ENCODE measurements around the gene AUH.

The AUH gene

DNA sequence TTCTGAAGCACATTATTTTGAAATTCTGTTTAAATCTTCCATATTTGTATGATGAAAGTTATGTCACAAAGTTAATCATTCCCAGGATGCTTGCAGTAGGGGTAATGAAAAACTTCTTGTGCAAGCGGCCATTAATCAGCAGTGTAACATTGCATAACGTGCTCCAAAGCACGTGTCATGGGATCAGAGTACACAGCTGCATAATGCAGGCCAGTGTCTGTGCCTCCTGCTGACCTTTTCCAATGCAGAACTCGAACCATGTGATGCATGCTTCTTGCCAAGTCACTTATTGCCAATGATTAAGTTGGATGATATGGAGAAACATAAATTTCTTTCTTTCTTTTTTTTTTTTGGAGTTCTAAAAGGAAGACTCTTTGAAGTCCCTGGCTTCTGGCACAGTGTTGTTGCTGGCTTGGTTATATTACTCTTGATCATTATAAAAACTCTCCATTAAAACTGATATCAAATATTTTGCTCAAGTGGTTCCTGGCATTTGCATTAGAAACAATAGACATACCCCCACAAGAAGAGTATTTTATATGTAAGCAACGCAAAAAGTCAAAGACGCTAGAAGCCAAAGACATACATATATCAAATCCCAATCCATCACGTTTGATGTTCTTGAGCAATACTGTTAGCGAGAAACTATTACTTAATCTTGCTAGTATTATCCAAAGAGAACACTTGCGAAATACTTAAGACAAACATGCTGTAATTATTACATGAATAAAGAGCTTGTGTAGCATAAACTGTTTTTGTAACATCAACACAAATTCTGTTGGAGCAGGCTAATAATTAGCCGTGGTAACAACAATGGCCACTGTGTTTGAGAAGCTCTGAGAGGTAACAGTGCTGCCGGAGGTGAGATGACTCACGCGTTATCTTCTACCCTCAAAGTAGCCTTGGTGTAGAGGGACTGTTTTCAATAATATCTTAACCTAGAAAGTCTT lies 164.2 kb downstream of the AUH start:
- Histone ChIP-seq H3K4me1 (ENCODE audit: control insufficient read depth, insufficient read depth, low read length, poor library complexity, severe bottlenecking) (peaks cover 11% of the 10 kb centered on the region), H3K27ac (ENCODE audit: insufficient read depth, low read length, poor library complexity, severe bottlenecking) (no peak overlapping the region), H3K9me3 (ENCODE audit: control insufficient read depth, low read length) (no peaks in the 10 kb centered on the region), H3K27me3 (replicated peaks; ENCODE audit: control insufficient read depth, insufficient read depth, low read length, poor library complexity, severe bottlenecking) (no peaks in the 10 kb centered on the region), H3K4me3 (ENCODE audit: insufficient read depth, low read depth, low read length, poor library complexity, severe bottlenecking) (no peak overlapping the region), H3K36me3 (ENCODE audit: control insufficient read depth, insufficient read depth, low read length) (no peaks in the 10 kb centered on the region)
- DNase-seq: no peak

GRCh38 chr9:91196103-91196950 lies 165.4 kb downstream of the AUH start:
- no peak for DNase-seq
- no peak overlapping the region for H3K4me3 ChIP-seq (ENCODE audit: insufficient read depth, low read depth, low read length, poor library complexity, severe bottlenecking)
- no peak overlapping the region for H3K27ac ChIP-seq (ENCODE audit: insufficient read depth, low read length, poor library complexity, severe bottlenecking)
- no peaks in the 10 kb centered on the region for H3K36me3 ChIP-seq (ENCODE audit: control insufficient read depth, insufficient read depth, low read length)
- H3K4me1 ChIP-seq (ENCODE audit: control insufficient read depth, insufficient read depth, low read length, poor library complexity, severe bottlenecking): peaks cover 11% of the 10 kb centered on the region
- H3K27me3 ChIP-seq (replicated peaks; ENCODE audit: control insufficient read depth, insufficient read depth, low read length, poor library complexity, severe bottlenecking): no peaks in the 10 kb centered on the region
- H3K9me3 ChIP-seq (ENCODE audit: control insufficient read depth, low read length): no peaks in the 10 kb centered on the region

- Histone ChIP-seq H3K4me3 (ENCODE audit: insufficient read depth, low read depth, low read length, poor library complexity, severe bottlenecking) (no peak overlapping the region), H3K27me3 (replicated peaks; ENCODE audit: control insufficient read depth, insufficient read depth, low read length, poor library complexity, severe bottlenecking) (no peaks in the 10 kb centered on the region), H3K9me3 (ENCODE audit: control insufficient read depth, low read length) (no peaks in the 10 kb centered on the region), H3K27ac (ENCODE audit: insufficient read depth, low read length, poor library complexity, severe bottlenecking) (no peak overlapping the region), H3K4me1 (ENCODE audit: control insufficient read depth, insufficient read depth, low read length, poor library complexity, severe bottlenecking) (peaks cover 11% of the 10 kb centered on the region), H3K36me3 (ENCODE audit: control insufficient read depth, insufficient read depth, low read length) (no peaks in the 10 kb centered on the region)
- no peak for DNase-seq
Observed at GRCh38 chr9:91195372-91196012, 166.2 kb downstream of the AUH start.

DNA sequence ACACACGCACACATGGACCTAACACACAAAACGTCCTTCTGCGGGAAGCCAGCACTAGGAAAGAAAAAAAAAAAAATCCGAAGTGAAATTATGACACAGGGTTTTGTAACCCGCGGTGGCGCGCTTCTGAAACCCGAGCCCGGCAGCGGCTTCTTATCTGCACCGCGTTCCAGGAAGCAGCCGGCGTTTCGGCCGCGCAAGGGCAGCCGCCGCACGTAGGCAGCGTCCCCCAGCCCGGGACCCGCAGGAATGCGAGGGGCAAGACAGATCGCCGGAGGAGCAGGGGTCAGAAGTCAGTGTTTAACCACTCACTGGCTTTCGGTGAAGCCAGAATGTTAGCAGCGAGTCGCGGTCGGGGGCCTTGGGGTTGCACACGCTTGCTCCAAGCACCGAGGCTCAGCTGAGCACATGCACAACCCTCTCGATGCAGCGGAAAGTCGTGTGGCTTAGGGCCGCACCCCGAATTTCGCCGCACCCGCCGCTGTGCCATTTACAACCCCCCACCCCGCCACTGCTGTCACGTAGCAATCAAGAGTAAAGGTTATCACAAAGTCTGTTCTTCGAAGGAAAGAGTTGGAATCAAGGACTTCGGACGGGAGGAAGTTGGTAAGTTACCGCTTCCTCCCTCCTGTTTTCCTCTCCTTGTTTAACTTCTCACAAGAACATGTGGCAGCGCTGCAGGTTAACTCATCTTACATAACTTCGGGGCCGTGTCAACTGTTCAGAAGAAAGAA lies 167.9 kb downstream of the AUH start:
- peak; percentile 14 to 20 (median 17) for DNase-seq
- H3K9me3 ChIP-seq (ENCODE audit: control insufficient read depth, low read length): no peaks in the 10 kb centered on the region
- peak overlapping the region; percentile 16 for H3K27ac ChIP-seq (ENCODE audit: insufficient read depth, low read length, poor library complexity, severe bottlenecking)
- peak overlapping the region; percentile 60 for H3K4me3 ChIP-seq (ENCODE audit: insufficient read depth, low read depth, low read length, poor library complexity, severe bottlenecking)
- no peaks in the 10 kb centered on the region for H3K27me3 ChIP-seq (replicated peaks; ENCODE audit: control insufficient read depth, insufficient read depth, low read length, poor library complexity, severe bottlenecking)
- H3K4me1 ChIP-seq (ENCODE audit: control insufficient read depth, insufficient read depth, low read length, poor library complexity, severe bottlenecking): peaks cover 11% of the 10 kb centered on the region
- H3K36me3 ChIP-seq (ENCODE audit: control insufficient read depth, insufficient read depth, low read length): no peaks in the 10 kb centered on the region

GRCh38 chr9:91193087-91193657 lies 168.5 kb downstream of the AUH start:
- DNase-seq: peak; percentile 6 to 19 (median 10)
- Histone ChIP-seq H3K4me1 (ENCODE audit: control insufficient read depth, insufficient read depth, low read length, poor library complexity, severe bottlenecking) (peaks cover 11% of the 10 kb centered on the region), H3K4me3 (ENCODE audit: insufficient read depth, low read depth, low read length, poor library complexity, severe bottlenecking) (peak overlapping the region; percentile 60), H3K27me3 (replicated peaks; ENCODE audit: control insufficient read depth, insufficient read depth, low read length, poor library complexity, severe bottlenecking) (no peaks in the 10 kb centered on the region), H3K27ac (ENCODE audit: insufficient read depth, low read length, poor library complexity, severe bottlenecking) (peak overlapping the region; percentile 16), H3K9me3 (ENCODE audit: control insufficient read depth, low read length) (no peaks in the 10 kb centered on the region), H3K36me3 (ENCODE audit: control insufficient read depth, insufficient read depth, low read length) (no peaks in the 10 kb centered on the region)

DNA sequence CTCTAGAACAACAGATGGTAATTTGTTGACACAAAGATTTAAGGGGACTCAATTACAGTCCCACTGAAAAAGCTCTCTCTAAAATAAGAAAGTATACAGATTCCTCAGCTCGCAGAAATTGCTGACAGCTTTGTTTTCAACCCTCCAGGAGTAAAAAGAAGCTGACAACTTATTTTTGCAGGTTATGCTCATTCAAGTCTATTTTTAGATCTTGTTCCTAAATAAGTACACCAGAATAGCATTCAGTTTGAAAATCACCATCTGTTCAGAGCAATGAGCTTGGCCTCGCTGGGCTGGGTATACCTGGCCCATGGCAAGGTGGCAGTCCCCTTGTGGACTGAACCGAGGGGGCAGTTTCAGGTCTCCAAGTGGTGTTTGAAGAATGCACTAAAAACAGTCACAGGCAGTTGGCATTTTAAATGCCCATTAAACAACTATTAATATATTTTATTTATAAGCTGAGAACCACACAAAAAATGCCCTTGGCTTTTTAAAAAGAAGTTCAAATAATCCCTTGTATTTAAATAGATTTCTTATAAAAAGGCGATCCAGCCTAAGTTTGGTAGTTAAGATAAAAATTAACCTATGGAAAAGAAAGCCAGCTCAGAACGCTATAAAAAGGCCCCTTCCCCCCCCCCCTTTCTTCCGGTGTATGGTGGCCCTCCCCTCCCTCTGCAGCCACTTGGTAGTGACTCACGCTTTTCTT lies 169.2 kb downstream of the AUH start:
- Histone ChIP-seq H3K9me3 (ENCODE audit: control insufficient read depth, low read length) (no peaks in the 10 kb centered on the region), H3K4me1 (ENCODE audit: control insufficient read depth, insufficient read depth, low read length, poor library complexity, severe bottlenecking) (peaks cover 11% of the 10 kb centered on the region), H3K4me3 (ENCODE audit: insufficient read depth, low read depth, low read length, poor library complexity, severe bottlenecking) (peak overlapping the region; percentile 60), H3K36me3 (ENCODE audit: control insufficient read depth, insufficient read depth, low read length) (no peaks in the 10 kb centered on the region), H3K27ac (ENCODE audit: insufficient read depth, low read length, poor library complexity, severe bottlenecking) (no peak overlapping the region), H3K27me3 (replicated peaks; ENCODE audit: control insufficient read depth, insufficient read depth, low read length, poor library complexity, severe bottlenecking) (no peaks in the 10 kb centered on the region)
- DNase-seq: no peak

DNA sequence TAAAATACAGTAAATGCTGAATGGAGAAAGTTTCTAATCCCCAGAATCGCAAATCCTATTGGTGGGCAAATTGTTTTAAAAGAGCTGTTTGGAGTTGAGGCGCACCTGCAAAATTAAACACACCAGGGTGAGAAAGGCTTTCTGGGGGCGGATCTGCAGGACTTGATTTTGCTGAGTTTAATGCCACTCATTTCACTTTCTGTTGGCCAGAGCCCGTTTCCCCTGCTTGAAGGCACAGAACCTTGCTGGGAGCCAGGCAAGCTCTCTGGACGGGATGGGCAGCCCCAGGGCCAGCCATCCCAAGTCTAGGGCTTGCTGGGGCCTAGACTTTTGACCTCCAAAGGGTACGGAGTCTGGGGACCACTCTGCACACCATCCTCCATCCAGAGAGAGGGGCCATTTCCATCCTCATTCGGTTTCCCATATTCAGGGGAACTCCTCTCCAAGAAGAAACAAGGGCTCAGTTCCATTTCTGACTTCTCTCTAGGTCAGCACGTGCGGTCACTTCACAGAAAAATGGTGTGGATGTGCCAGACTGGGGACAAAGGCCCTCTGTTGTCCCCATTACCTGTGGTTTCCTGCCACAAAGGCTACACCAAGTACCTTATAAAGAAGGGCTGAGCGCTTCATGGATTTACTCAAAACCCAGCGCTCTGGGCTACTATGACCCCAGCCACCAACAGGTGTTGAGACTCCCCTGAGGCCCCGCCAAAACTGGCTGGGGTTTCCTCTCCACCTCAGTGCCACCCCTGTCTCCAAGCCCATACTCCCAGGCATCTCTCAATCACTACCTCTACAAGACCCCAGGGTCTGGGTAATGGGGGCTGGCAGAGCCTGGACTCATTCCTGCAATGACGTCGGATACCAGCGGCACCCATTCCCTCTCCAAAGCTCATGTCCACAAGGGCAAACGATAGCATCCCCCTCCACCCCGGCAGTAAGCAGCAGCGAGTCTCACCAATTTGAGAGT lies 170.0 kb downstream of the AUH start:
- Histone ChIP-seq H3K9me3 (ENCODE audit: control insufficient read depth, low read length) (no peaks in the 10 kb centered on the region), H3K27ac (ENCODE audit: insufficient read depth, low read length, poor library complexity, severe bottlenecking) (no peak overlapping the region), H3K27me3 (replicated peaks; ENCODE audit: control insufficient read depth, insufficient read depth, low read length, poor library complexity, severe bottlenecking) (no peaks in the 10 kb centered on the region), H3K4me3 (ENCODE audit: insufficient read depth, low read depth, low read length, poor library complexity, severe bottlenecking) (no peak overlapping the region), H3K4me1 (ENCODE audit: control insufficient read depth, insufficient read depth, low read length, poor library complexity, severe bottlenecking) (peaks cover 11% of the 10 kb centered on the region), H3K36me3 (ENCODE audit: control insufficient read depth, insufficient read depth, low read length) (no peaks in the 10 kb centered on the region)
- DNase-seq: no peak

DNA sequence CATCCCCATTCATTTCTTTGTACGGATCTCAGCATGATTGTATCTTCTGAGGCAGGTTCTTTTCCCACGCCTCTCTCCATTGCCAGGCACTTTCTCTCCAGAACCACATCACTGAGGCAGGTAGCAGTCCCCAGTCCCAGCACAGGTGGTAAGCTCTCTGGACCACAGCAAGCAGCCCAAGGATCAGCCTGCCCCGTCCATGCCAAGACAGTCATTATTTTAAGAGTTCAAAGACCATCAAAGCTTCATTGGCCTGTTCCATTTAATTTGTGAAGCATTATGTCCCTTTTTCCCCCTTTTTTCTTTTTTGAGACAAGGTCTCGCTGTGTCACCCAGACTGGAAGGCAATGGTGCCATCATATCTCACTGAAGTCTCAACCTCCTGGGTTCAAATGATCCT lies 171.7 kb downstream of the AUH start:
- Histone ChIP-seq H3K36me3 (ENCODE audit: control insufficient read depth, insufficient read depth, low read length) (no peaks in the 10 kb centered on the region), H3K4me1 (ENCODE audit: control insufficient read depth, insufficient read depth, low read length, poor library complexity, severe bottlenecking) (peaks cover 11% of the 10 kb centered on the region), H3K4me3 (ENCODE audit: insufficient read depth, low read depth, low read length, poor library complexity, severe bottlenecking) (no peak overlapping the region), H3K27me3 (replicated peaks; ENCODE audit: control insufficient read depth, insufficient read depth, low read length, poor library complexity, severe bottlenecking) (no peaks in the 10 kb centered on the region), H3K9me3 (ENCODE audit: control insufficient read depth, low read length) (no peaks in the 10 kb centered on the region), H3K27ac (ENCODE audit: insufficient read depth, low read length, poor library complexity, severe bottlenecking) (no peak overlapping the region)
- DNase-seq: no peak

All from effector memory CD4-positive, alpha-beta T cell (primary cell).